GM21737 (cell line): Measurements from ENCODE around the gene NCKAP5.

ENCODE experiments used
- ATAC-seq: cut with Tn5 transposase; IDR thresholded peaks from one replicate; pipeline ENCODE4 v1.9.1; 2021; ENCODE audit warnings: mild to moderate bottlenecking, moderate library complexity; ENCODE audit not compliant: unreplicated experiment

Gene NCKAP5

GRCh38 chr2:133303150-133303549 lies 265.1 kb downstream of the NCKAP5 start:
- no peak for ATAC-seq

GRCh38 chr2:133296401-133296800 lies 271.9 kb downstream of the NCKAP5 start:
- no peak for ATAC-seq

- ATAC-seq = no peak
Measured at GRCh38 chr2:133293544-133294353, 274.5 kb downstream of the NCKAP5 start.

- no peak for ATAC-seq
Measured at GRCh38 chr2:133292259-133292658, 276.0 kb downstream of the NCKAP5 start.

GRCh38 chr2:133287709-133288108 lies 280.6 kb downstream of the NCKAP5 start:
- ATAC-seq = no peak

- ATAC-seq = no peak
Measured at GRCh38 chr2:133286326-133286922, 281.8 kb downstream of the NCKAP5 start.

- ATAC-seq = no peak
Measured at GRCh38 chr2:133273031-133273430, 295.2 kb downstream of the NCKAP5 start.

GRCh38 chr2:133271105-133271504 lies 297.2 kb downstream of the NCKAP5 start:
- no peak for ATAC-seq

- ATAC-seq = no peak
Measured at GRCh38 chr2:133270550-133270949, 297.7 kb downstream of the NCKAP5 start.

- ATAC-seq = no peak
Measured at GRCh38 chr2:133266926-133267590, 301.2 kb downstream of the NCKAP5 start.

- no peak for ATAC-seq
Measured at GRCh38 chr2:133266041-133266925, 302.0 kb downstream of the NCKAP5 start.

GRCh38 chr2:133265432-133265949 lies 302.8 kb downstream of the NCKAP5 start:
- no peak for ATAC-seq

- no peak for ATAC-seq
Measured at GRCh38 chr2:133264989-133265401, 303.3 kb downstream of the NCKAP5 start.

- ATAC-seq = no peak
Measured at GRCh38 chr2:133262893-133263292, 305.4 kb downstream of the NCKAP5 start.

GRCh38 chr2:133255360-133255759 lies 312.9 kb downstream of the NCKAP5 start:
- no peak for ATAC-seq

GRCh38 chr2:133253793-133254192 lies 314.5 kb downstream of the NCKAP5 start:
- ATAC-seq = no peak

- ATAC-seq = no peak
Measured at GRCh38 chr2:133252780-133253355, 315.4 kb downstream of the NCKAP5 start.

- no peak for ATAC-seq
Measured at GRCh38 chr2:133249362-133249761, 318.9 kb downstream of the NCKAP5 start.

GRCh38 chr2:133248264-133248663 lies 320.0 kb downstream of the NCKAP5 start:
- no peak for ATAC-seq

GRCh38 chr2:133247631-133248030 lies 320.6 kb downstream of the NCKAP5 start:
- ATAC-seq = no peak
